NCI-H187 treated with DMSO at 0.1 percent for 48 hours (cell line): ENCODE measurements around the gene NLRP11.

Source experiments
- DNase-seq: peaks from one replicate; lab custom pipeline; 2025; lab: John Stamatoyannopoulos, UW

Gene NLRP11

GRCh38 chr19:55831846-55832245 is at the start of gene NLRP11:
TSS of gene NLRP11 (minus strand) at chr19:55831999. CDS start at chr19:55818174, 13,825 bp downstream.
- no peak for DNase-seq

GRCh38 chr19:55877211-55877610 is 45.4 kb upstream of the NLRP11 start:
- no peak for DNase-seq

GRCh38 chr19:55870736-55871135 is 38.9 kb upstream of the NLRP11 start:
- DNase-seq = no peak

GRCh38 chr19:55867101-55867500 is 35.3 kb upstream of the NLRP11 start:
- DNase-seq = no peak

- DNase-seq = no peak
Measured at GRCh38 chr19:55866521-55866920, 34.7 kb upstream of the NLRP11 start.

- no peak for DNase-seq
Measured at GRCh38 chr19:55858969-55859368, 27.2 kb upstream of the NLRP11 start.

- no peak for DNase-seq
Measured at GRCh38 chr19:55858401-55858800, 26.6 kb upstream of the NLRP11 start.

- DNase-seq = no peak
Measured at GRCh38 chr19:55857974-55858373, 26.2 kb upstream of the NLRP11 start.

GRCh38 chr19:55857149-55857548 is 25.4 kb upstream of the NLRP11 start:
- no peak for DNase-seq

- DNase-seq = no peak
Measured at GRCh38 chr19:55855160-55855559, 23.4 kb upstream of the NLRP11 start.

- DNase-seq = no peak
Measured at GRCh38 chr19:55838906-55839305, 7.1 kb upstream of the NLRP11 start.

- no peak for DNase-seq
Measured at GRCh38 chr19:55838251-55838650, 6.5 kb upstream of the NLRP11 start.

- no peak for DNase-seq
Measured at GRCh38 chr19:55836340-55836739, 4.5 kb upstream of the NLRP11 start, which contains the start of gene NLRP4. TSS of gene NLRP4 (plus strand) at chr19:55836540. CDS start at chr19:55852081, 15,541 bp downstream.

GRCh38 chr19:55832676-55833075 is 877 bp upstream of the NLRP11 start:
- DNase-seq = no peak

GRCh38 chr19:55830656-55831055 is 1.1 kb downstream of the NLRP11 start:
- no peak for DNase-seq

- DNase-seq = no peak
Measured at GRCh38 chr19:55820037-55820436, 11.8 kb downstream of the NLRP11 start.

GRCh38 chr19:55813906-55814305 is 17.9 kb downstream of the NLRP11 start:
- DNase-seq = no peak

- no peak for DNase-seq
Measured at GRCh38 chr19:55812449-55812848, 19.4 kb downstream of the NLRP11 start.

GRCh38 chr19:55811340-55811739 is 20.5 kb downstream of the NLRP11 start:
- no peak for DNase-seq

- peak; percentile 77 for DNase-seq
Measured at GRCh38 chr19:55809381-55810058, 22.3 kb downstream of the NLRP11 start.

- DNase-seq = no peak
Measured at GRCh38 chr19:55802281-55802680, 29.5 kb downstream of the NLRP11 start.

- DNase-seq = no peak
Measured at GRCh38 chr19:55801416-55801815, 30.4 kb downstream of the NLRP11 start.

- no peak for DNase-seq
Measured at GRCh38 chr19:55795021-55795420, 36.8 kb downstream of the NLRP11 start.

GRCh38 chr19:55781112-55781511 is 50.7 kb downstream of the NLRP11 start:
- DNase-seq = no peak
